MG63 (cell line): ENCODE data around the gene ZBTB20. TPM values are rescaled to one million over a fixed set of nuclear protein-coding genes. Genes with fewer than 3 reads are reported as not detected.

Source experiments
- DNase-seq: peaks from one replicate; pipeline ENCODE4 v3.0.0-alpha.2; 2020
- H3K27me3 ChIP-seq: fragments of 250-450 bp; sonication (Bioruptor Pico); 2 replicates; pipeline ENCODE4 v1.5.1; 2020; ENCODE audit warnings: mild to moderate bottlenecking, moderate library complexity
- H3K36me3 ChIP-seq: fragments of 250-450 bp; sonication (Bioruptor Pico); 2 replicates; pipeline ENCODE4 v1.5.1; 2020; ENCODE audit warnings: mild to moderate bottlenecking, moderate library complexity
- H3K4me3 ChIP-seq: fragments of 250-450 bp; sonication (Bioruptor Pico); 2 replicates; pipeline ENCODE4 v1.5.1; 2020; ENCODE audit warnings: mild to moderate bottlenecking, moderate library complexity
- H3K9me3 ChIP-seq: fragments of 250-450 bp; sonication (Bioruptor Pico); 2 replicates; pipeline ENCODE4 v1.5.1; 2020; ENCODE audit warnings: mild to moderate bottlenecking, moderate library complexity
- total RNA-seq: library from RNA; depleted of rRNA; stranded (reverse); fragments of >200 nt; shearing (Covaris generic); gene quantifications from 2 replicates; pipeline ENCODE4 v1.2.3, GENCODE V29; 2014; ENCODE audit warnings: low replicate concordance

Gene ZBTB20
- total RNA-seq, 1 experiment from 2014 or later, result 6.5 TPM

DNA sequence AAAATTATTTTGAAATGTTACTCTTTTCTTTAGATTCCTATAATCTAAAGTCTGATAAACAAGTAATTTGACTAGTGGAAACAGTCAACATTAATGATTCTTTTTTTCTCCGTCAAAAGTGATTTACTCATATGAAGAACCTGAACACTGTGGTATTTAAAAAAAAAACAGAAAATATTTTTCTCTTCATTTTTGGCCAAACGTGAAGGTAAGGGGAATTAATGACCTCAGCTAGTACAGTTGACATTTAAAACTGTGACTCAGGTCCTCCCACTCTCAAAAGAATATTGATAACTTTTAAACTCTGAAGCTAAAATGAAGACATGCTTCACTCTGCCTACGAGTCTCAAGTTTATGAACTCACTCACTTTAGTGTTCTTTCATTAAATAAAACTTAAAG lies 818.7 kb downstream of the ZBTB20 start:
- no peak for DNase-seq
- H3K9me3 ChIP-seq, result no peaks in the 10 kb centered on the region
- H3K4me3 ChIP-seq, result no peak overlapping the region
- no peaks in the 10 kb centered on the region for H3K27me3 ChIP-seq
- no peaks in the 10 kb centered on the region for H3K36me3 ChIP-seq

DNA sequence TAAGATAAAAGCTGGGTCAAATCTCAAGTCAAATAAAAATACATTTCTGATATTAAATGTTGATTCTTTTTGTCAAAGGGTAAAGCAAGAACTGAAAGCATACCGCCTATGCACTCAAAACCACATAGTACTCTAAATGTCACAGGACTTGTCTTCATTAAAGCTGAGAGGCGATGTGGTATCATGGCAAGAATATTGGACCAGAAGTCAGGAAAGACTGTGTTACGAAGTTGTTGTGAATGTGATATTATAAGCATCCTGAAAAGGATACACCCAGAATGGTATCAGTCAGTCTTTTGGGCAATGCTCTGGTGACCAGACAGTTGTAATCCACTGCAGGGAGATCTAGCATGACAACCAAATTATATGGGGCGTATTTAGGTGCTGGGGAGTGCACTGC lies 819.4 kb downstream of the ZBTB20 start:
- H3K4me3 ChIP-seq, result no peak overlapping the region
- no peaks in the 10 kb centered on the region for H3K27me3 ChIP-seq
- H3K9me3 ChIP-seq, result no peaks in the 10 kb centered on the region
- no peak for DNase-seq
- H3K36me3 ChIP-seq, result no peaks in the 10 kb centered on the region

DNA sequence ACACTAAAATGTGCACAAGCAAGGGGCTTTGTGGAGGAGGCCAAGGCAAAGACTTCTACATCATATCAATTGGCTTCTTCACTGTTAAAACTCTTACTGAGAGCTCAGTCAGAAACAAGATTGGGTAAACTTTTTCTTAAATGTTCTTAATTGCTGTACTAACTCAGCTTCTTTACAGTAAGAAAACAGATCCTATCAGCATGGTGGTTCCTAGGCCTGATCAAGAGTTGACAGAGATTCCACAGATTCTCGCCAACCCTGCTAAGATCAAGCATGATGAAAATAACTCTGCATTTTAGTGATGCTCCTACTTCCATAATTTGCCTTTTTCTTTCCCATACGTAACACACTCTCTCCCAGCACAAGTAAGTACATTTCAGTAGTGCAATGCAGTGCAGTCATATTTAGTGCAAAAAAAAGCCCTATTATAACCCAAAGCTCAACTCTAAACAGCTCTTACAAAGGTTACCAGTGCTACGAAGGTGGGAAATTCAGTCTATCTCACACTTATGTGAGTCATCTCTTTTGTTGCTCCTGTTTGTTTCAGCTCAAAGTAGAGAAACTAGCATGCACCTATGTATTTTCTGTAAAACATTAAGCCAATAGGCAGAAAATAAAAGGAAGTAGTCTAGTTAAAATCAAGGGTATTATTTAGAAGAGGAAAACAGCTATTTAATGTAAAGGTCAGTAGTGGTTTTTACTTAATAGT lies 823.4 kb downstream of the ZBTB20 start:
- Histone ChIP-seq H3K27me3 (no peaks in the 10 kb centered on the region), H3K9me3 (no peaks in the 10 kb centered on the region), H3K36me3 (no peaks in the 10 kb centered on the region), H3K4me3 (no peak overlapping the region)
- no peak for DNase-seq

DNA sequence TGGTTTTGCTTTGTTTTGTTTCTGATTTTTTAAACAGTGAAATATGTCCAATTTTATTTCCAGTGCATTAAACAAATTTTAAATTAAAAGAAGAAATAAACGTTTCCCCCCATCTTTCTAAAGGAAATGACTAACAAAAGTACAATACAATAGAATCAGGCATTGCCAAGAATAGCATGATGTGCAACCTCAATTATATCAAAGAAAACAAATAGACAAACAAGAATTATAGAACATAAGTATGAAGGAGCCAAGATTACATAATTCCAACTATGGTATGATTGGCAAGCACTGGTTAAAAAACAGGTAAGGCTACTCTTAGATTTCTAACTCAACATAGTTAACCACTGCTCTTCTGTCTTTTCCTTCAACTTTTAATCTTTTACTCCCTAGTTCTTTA lies 826.8 kb downstream of the ZBTB20 start:
- H3K36me3 ChIP-seq, result no peaks in the 10 kb centered on the region
- H3K4me3 ChIP-seq, result no peak overlapping the region
- no peaks in the 10 kb centered on the region for H3K27me3 ChIP-seq
- no peak for DNase-seq
- no peaks in the 10 kb centered on the region for H3K9me3 ChIP-seq

DNA sequence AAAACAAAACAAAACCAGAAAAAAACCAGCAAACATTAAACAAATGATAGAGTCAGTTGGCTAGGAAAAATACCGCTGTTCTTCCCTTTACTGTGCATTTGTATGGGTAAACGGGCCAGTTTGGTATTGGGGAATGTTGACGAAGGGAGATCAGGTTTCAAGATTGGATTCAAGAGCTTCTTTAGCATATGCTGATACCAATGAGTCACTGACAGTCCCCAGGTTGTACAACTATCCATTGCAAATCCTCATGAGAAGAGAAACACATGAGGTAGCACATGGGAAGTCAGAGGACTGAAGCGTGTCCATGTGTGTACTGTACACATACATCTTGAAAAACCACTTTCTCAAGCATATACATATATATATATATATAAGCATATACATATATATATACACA lies 827.6 kb downstream of the ZBTB20 start:
- no peaks in the 10 kb centered on the region for H3K36me3 ChIP-seq
- peak; percentile 24 for DNase-seq

DNA sequence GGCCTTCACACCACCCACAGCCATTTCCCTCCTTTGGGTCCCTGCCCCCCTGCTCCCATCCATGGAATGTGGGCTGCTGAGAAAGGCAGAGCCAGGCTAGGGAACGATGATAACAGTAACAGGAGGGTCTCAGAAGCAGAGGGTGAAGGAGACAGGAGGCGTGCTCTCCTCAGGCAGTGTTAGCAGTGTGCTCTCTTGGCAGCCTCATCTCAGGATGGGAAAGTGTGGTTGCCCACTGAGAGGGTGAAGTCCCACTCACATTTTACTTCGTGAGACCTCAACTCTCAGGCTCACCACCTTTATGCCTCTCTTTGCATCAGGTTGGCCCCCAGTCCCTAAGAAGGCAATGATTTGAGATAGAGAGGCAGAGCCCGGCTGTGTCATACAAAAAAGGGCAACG lies 828.8 kb downstream of the ZBTB20 start:
- Histone ChIP-seq H3K4me3 (no peak overlapping the region), H3K36me3 (no peaks in the 10 kb centered on the region), H3K27me3 (no peaks in the 10 kb centered on the region), H3K9me3 (no peaks in the 10 kb centered on the region)
- DNase-seq, result no peak

More for the DNA sequence above, 827.6 kb downstream of the ZBTB20 start:
- Histone ChIP-seq H3K9me3 (no peaks in the 10 kb centered on the region), H3K27me3 (no peaks in the 10 kb centered on the region), H3K4me3 (no peak overlapping the region)

DNA sequence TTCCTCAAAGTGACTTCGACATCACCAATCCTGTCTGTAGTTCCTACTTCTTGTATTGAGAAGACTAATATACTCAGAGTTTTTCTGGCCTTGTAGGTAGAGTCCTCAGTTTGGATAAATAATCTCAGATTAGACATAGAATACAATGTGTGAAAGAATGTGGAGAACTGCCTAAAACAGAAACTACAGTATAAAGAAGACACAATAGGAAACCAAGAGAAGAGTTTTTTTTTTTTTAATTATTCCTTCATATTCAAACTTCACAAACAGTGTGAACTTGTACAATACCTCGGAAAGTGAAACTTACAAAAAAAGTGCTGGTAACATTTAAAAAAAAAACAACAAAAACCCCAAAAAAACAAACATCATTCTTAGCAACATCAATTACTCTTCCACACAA lies 832.8 kb downstream of the ZBTB20 start:
- no peak for DNase-seq
- H3K9me3 ChIP-seq, result no peaks in the 10 kb centered on the region
- no peaks in the 10 kb centered on the region for H3K36me3 ChIP-seq
- H3K4me3 ChIP-seq, result no peak overlapping the region
- H3K27me3 ChIP-seq, result no peaks in the 10 kb centered on the region

DNA sequence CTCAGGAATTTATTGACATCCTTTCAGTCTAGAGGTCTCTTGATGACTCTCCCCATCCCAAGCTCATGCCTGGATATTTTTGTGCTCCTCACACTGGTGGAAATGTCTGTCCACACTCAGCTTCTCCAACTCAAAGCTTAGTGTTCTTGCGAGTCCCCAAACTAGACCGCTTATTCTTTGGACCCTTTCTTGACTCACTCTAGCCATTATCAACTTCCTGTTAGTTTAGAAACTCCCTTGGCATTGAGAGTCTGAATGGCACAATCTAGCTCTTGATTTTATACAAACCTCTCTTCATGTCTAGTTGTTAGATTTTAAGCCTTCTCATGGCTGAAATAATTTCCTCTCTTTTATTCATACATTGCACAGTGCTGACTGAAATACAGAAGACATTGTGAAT lies 833.7 kb downstream of the ZBTB20 start:
- Histone ChIP-seq H3K27me3 (no peaks in the 10 kb centered on the region), H3K4me3 (no peak overlapping the region), H3K36me3 (no peaks in the 10 kb centered on the region), H3K9me3 (no peaks in the 10 kb centered on the region)
- no peak for DNase-seq

DNA sequence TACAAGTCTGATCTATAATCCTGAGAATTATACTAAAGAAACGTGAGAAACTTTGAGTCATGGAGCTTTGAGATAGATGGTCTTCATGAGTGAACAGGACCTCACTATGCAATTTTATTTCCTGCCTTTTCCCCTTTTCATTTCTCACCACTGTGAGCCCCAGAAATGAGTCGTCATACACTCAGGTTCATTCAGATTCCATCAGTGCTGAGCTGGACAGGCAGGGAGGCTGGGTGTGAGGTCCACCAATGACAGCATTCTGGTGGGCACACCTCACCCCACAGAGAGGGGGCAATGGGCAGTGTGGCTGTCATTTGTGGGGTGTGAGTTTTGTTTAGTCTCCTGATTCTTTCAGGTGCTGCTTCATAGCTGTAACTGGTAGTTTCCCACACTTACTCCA lies 836.4 kb downstream of the ZBTB20 start:
- H3K4me3 ChIP-seq, result no peak overlapping the region
- H3K9me3 ChIP-seq, result no peaks in the 10 kb centered on the region
- H3K36me3 ChIP-seq, result no peaks in the 10 kb centered on the region
- H3K27me3 ChIP-seq, result no peaks in the 10 kb centered on the region
- no peak for DNase-seq

DNA sequence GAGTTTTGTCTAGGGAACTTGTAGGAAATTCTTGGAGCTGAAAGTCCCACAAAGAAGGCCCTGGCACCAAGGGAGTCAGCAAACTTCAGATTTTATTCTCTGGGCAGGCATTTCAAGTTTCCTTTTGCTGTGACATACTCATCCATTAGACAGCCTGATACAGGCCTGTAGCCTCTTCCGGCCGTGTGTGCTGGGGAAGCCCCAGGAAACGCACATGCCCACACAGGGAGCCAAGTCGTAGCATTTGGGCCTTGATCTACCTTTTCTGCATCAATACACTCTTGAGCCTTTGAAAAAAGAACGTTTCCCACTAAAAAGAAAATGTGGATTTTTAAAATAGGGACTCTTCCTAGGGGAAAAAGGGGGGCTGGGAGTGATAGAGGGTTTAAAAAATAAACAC lies 838.3 kb downstream of the ZBTB20 start:
- no peaks in the 10 kb centered on the region for H3K27me3 ChIP-seq
- H3K9me3 ChIP-seq, result no peaks in the 10 kb centered on the region
- DNase-seq, result no peak
- H3K36me3 ChIP-seq, result no peaks in the 10 kb centered on the region
- no peak overlapping the region for H3K4me3 ChIP-seq

DNA sequence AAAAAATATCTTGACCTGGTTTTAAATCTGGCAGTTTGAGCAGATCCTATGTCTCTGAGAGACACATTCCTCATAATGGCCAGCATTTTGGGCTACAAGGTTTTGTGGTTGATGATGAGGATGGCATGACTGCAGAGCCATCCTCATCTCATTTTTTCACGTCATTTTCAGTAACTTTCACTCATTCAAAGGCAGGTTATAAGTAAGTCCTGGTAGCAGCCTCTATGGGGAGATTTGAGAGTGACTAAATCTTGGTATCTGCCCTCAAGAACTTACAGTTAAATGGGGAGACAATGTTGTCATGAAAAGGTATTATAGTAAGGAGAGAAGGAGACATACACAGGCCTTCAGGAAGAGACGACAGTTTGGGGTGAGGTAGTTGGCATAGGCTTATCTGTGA lies 838.7 kb downstream of the ZBTB20 start:
- Histone ChIP-seq H3K9me3 (no peaks in the 10 kb centered on the region), H3K4me3 (no peak overlapping the region), H3K27me3 (no peaks in the 10 kb centered on the region), H3K36me3 (no peaks in the 10 kb centered on the region)
- no peak for DNase-seq

DNA sequence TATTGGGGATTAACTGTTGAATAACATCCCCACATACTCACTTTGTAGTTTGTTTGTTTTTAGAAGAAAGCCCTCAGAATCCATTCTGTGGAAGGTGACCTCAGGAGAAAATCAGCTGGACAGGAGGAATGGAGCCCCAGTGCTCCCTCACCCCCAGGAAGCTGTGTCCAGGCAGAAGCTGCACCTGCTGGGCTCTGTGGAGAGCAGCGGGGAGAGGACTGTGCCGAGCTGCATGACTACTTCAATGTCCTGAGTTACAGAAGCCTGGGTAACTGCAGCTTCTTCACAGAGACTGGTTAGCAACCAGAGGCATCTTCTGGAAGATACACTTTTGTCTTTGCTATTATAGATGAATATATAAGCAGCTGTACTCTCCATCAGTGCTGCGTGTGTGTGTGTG lies 839.3 kb downstream of the ZBTB20 start:
- H3K9me3 ChIP-seq, result no peaks in the 10 kb centered on the region
- H3K4me3 ChIP-seq, result no peak overlapping the region
- no peak for DNase-seq
- H3K36me3 ChIP-seq, result no peaks in the 10 kb centered on the region
- H3K27me3 ChIP-seq, result no peaks in the 10 kb centered on the region

DNA sequence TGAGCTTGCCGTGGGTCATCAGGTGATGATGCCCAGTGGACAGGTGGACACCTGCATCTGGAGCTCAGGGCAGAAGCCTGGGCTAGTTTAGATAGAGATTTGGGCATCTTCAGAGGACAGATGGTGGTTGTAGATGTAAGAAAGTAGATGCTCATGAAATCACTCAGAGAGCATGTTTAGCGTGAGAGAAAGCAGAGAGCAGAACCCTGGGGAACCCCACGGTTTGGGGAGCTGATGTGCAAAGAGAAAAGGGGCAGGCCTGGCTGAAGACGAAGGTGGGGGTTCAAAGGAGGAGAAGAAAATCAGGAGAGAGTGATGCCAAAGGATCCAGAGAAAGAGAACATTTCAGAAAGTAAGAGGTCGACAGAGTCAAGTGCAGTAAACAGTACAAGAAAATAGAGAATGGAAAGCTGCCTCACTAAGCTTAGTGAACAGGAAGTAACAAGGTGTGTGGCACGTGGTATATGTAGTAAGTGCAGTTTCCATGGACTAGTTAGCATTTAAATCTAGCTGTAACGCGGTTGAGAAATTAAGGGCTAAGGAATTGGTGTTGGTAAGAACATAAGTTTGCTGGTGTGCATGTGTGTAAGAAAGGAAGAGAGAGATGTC lies 839.8 kb downstream of the ZBTB20 start:
- peaks cover 3% of the 10 kb centered on the region; the same call in 1 of the 2 replicates for H3K27me3 ChIP-seq
- no peak overlapping the region for H3K4me3 ChIP-seq
- H3K9me3 ChIP-seq, result no peaks in the 10 kb centered on the region
- H3K36me3 ChIP-seq, result no peaks in the 10 kb centered on the region
- no peak for DNase-seq

DNA sequence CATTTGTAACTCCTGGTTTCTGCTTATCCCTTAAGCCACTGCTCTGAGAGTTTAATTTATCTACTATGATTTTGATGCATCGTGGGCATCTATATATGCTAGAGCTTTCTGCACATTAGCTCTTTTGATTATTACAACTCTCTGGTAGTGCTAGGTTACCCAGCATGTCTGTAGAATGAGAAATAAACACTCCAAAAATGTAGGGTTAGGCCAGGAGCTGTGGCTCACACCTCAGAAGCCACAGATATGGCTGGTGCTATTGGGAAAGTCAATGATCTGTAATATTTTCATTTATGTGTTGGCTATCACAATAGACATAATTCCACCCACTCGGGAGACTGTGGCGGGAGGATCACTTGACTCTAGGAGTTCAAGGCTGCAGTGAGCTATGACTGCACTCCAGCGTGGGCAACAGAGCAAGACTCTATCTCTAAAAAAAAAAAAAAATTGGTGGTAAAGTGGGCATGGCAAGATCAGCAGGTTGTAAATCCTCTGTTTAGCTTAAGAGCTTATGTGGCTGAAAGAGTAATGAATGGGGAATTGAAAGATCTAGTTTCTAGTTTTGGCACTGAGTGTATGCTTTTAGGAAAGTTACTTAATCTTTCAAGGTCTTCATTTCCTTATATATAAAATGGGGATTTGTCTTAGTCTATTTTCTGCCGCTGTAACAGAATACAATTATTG lies 847.0 kb downstream of the ZBTB20 start:
- Histone ChIP-seq H3K27me3 (peaks cover 14% of the 10 kb centered on the region), H3K36me3 (no peaks in the 10 kb centered on the region), H3K4me3 (no peak overlapping the region), H3K9me3 (no peaks in the 10 kb centered on the region)
- no peak for DNase-seq

DNA sequence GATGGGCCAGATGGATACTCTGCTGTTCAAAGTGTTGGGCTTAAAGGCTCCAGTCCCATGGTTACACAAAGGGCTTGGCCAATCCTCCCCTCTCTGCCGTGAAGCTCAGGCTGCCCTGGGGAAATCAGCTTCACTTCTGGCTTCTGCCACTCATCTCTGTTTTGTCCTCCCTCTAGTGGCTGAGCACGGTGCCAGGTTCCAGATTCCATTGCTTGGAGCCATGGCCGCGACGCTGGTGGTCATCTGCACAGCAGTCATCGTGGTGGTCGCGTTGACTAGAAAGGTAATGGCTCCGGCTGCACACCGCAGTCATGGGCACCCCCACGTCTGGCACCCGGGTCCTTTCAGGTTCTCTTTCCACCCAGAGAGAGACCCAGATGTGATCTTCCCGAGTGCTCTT lies 847.7 kb downstream of the ZBTB20 start:
- H3K4me3 ChIP-seq, result no peak overlapping the region
- DNase-seq, result peak; percentile 56
- H3K27me3 ChIP-seq, result peaks cover 14% of the 10 kb centered on the region
- no peaks in the 10 kb centered on the region for H3K9me3 ChIP-seq
- no peaks in the 10 kb centered on the region for H3K36me3 ChIP-seq

DNA sequence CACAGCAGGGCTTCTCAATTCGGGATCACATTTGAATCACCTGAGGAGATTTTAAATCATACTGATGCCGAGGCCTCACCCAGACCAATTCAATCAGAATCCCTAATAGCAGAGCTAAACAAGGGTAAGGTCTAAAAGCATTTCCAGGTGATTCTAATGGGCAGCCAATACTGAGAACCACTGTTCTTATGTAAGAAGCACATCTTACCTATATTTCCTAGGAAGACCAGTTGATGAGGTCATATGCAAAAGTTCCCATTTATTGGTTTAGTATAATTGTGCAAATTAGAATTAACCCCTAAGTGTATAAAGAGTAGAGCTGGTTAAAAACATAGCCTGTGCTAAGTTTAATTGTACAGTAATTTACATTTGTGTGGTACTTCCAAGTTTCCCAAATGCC lies 851.1 kb downstream of the ZBTB20 start:
- no peaks in the 10 kb centered on the region for H3K9me3 ChIP-seq
- DNase-seq, result no peak
- H3K27me3 ChIP-seq, result no peaks in the 10 kb centered on the region
- H3K4me3 ChIP-seq, result no peak overlapping the region
- H3K36me3 ChIP-seq, result no peaks in the 10 kb centered on the region

DNA sequence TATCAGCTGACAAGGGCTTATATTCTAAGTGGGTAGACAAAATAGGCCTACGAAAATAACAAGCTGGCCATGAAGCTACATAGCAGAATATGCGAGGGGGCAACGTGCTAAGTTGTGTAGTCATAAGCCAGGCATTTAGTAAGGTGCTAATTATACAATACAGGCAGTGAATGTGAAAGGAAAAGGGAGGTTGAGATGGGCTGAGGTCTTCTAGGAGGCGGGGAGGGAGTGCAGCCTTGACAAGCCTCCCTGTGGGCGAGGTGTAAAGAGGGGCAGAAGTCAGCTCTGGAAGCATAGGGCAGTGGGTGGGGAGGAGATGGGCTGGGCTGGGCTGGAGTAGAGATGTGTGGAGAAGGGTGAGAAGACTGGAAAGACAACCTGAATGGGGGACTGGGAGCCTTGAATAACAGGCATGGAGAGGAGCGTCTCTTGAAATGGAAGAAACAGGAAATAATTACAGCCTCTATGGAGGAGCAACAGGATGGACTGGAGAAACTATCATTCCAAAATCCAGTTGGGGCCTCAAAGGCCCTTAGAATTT lies 852.1 kb downstream of the ZBTB20 start:
- DNase-seq, result no peak

More for the DNA sequence above, 852.1 kb downstream of the ZBTB20 start:
- Histone ChIP-seq H3K36me3 (no peaks in the 10 kb centered on the region), H3K9me3 (no peaks in the 10 kb centered on the region), H3K27me3 (no peaks in the 10 kb centered on the region), H3K4me3 (no peak overlapping the region)
